H9 (cell line): ENCODE data around the gene KLHDC10. TPM values are rescaled to one million over a fixed set of nuclear protein-coding genes. Genes with fewer than 3 reads are reported as not detected.
"Not testable (repeated sequence)": the region's sequence is repeated elsewhere in the genome, so short reads cannot be mapped to it uniquely, and the experiment has no call there.

ENCODE experiments used
- DNase-seq: peaks from one replicate; pipeline ENCODE4 v3.0.0-alpha.2; 2017
- H2AFZ ChIP-seq: one replicate; pipeline ENCODE4 v1.6.1; 2013; ENCODE audit warnings: mild to moderate bottlenecking, low read length, control low read depth, moderate library complexity
- H2AK5ac ChIP-seq: 2 replicates; pipeline ENCODE4 v1.6.1; 2013; ENCODE audit warnings: low read length, control low read depth, mixed read lengths; ENCODE audit not compliant: insufficient read length
- H2BK120ac ChIP-seq: one replicate; pipeline ENCODE4 v1.6.1; 2013; ENCODE audit warnings: low read depth, mild to moderate bottlenecking, low read length, control low read depth, inconsistent platforms; ENCODE audit not compliant: poor library complexity, severe bottlenecking
- H2BK12ac ChIP-seq: 2 replicates; pipeline ENCODE4 v1.6.1; 2013; ENCODE audit warnings: low read length, control low read depth, mixed read lengths, low read depth; ENCODE audit not compliant: insufficient read length
- H2BK15ac ChIP-seq: 2 replicates; pipeline ENCODE4 v1.6.1; 2013; ENCODE audit warnings: low read depth, low read length, control low read depth
- H2BK20ac ChIP-seq: one replicate; pipeline ENCODE4 v1.6.1; 2013; ENCODE audit warnings: low read depth, mild to moderate bottlenecking, low read length, control low read depth, inconsistent platforms; ENCODE audit not compliant: poor library complexity, severe bottlenecking
- H2BK5ac ChIP-seq: 2 replicates; pipeline ENCODE4 v1.6.1; 2013; ENCODE audit warnings: low read length, control low read depth, mixed read lengths; ENCODE audit not compliant: insufficient read length
- H3K14ac ChIP-seq: 2 replicates; pipeline ENCODE4 v1.6.1; 2013; ENCODE audit warnings: low read length, control low read depth; ENCODE audit not compliant: insufficient read depth
- H3K18ac ChIP-seq: 2 replicates; pipeline ENCODE4 v1.6.1; 2013; ENCODE audit warnings: low read depth, mild to moderate bottlenecking, mixed read lengths, low read length, control low read depth; ENCODE audit not compliant: insufficient read length
- H3K23ac ChIP-seq: 2 replicates; pipeline ENCODE4 v1.6.1; 2013; ENCODE audit warnings: low read length, control low read depth, mixed read lengths, low read depth; ENCODE audit not compliant: insufficient read length
- H3K23me2 ChIP-seq: 2 replicates; pipeline ENCODE4 v1.6.1; 2013; ENCODE audit warnings: low read depth, mild to moderate bottlenecking, mixed read lengths, low read length, control low read depth; ENCODE audit not compliant: insufficient read length, poor library complexity, severe bottlenecking
- H3K27ac ChIP-seq: 2 replicates; pipeline ENCODE4 v1.5.1; 2013; ENCODE audit warnings: low read length, control low read depth, mixed read lengths, low read depth; ENCODE audit not compliant: insufficient read length
- H3K27me3 ChIP-seq: 2 replicates; pipeline ENCODE4 v1.6.1; 2013; ENCODE audit warnings: low read length, control low read depth, inconsistent platforms; ENCODE audit not compliant: insufficient read depth
- H3K4ac ChIP-seq: 2 replicates; pipeline ENCODE4 v1.6.1; 2013; ENCODE audit warnings: low read depth, mild to moderate bottlenecking, control low read depth, inconsistent platforms, low read length, moderate library complexity
- H3K4me1 ChIP-seq: 2 replicates; pipeline ENCODE4 v1.6.1; 2013; ENCODE audit warnings: low read length, control low read depth, inconsistent platforms; ENCODE audit not compliant: insufficient read depth
- H3K4me2 ChIP-seq: 2 replicates; pipeline ENCODE4 v1.6.1; 2013; ENCODE audit warnings: low read length, control low read depth, mixed read lengths; ENCODE audit not compliant: insufficient read length, insufficient read depth
- H3K56ac ChIP-seq: 2 replicates; pipeline ENCODE4 v1.6.1; 2013; ENCODE audit warnings: low read depth, mild to moderate bottlenecking, mixed read lengths, low read length, control low read depth; ENCODE audit not compliant: insufficient read length
- H3K79me1 ChIP-seq: 2 replicates; pipeline ENCODE4 v1.6.1; 2013; ENCODE audit warnings: low read depth, mild to moderate bottlenecking, moderate library complexity, low read length, control low read depth, inconsistent platforms; ENCODE audit not compliant: insufficient read depth, poor library complexity, severe bottlenecking
- H3K79me2 ChIP-seq: 2 replicates; pipeline ENCODE4 v1.6.1; 2013; ENCODE audit warnings: low read length, control low read depth, inconsistent platforms; ENCODE audit not compliant: insufficient read depth
- H3K9ac ChIP-seq: 2 replicates; pipeline ENCODE4 v1.6.1; 2013; ENCODE audit warnings: low read length, control low read depth, mixed read lengths; ENCODE audit not compliant: insufficient read length; ENCODE audit errors: extremely low read depth
- H3K9me3 ChIP-seq: one replicate; pipeline ENCODE4 v1.6.1; 2013; ENCODE audit warnings: low read depth, low read length, inconsistent platforms; ENCODE audit not compliant: control insufficient read depth
- H3T11ph ChIP-seq: one replicate; pipeline ENCODE4 v1.6.1; 2013; ENCODE audit warnings: mild to moderate bottlenecking, low read length, control low read depth, inconsistent platforms
- H4K20me1 ChIP-seq: one replicate; pipeline ENCODE4 v1.6.1; 2013; ENCODE audit not compliant: control insufficient read depth, insufficient read length, insufficient read depth
- H4K5ac ChIP-seq: 2 replicates; pipeline ENCODE4 v1.6.1; 2013; ENCODE audit warnings: low read depth, mild to moderate bottlenecking, mixed read lengths, low read length, control low read depth; ENCODE audit not compliant: insufficient read length
- H4K8ac ChIP-seq: replicated peaks from 2 replicates; pipeline ENCODE4 v1.6.1; 2013; ENCODE audit warnings: low read length, control low read depth, mixed read lengths, low read depth; ENCODE audit not compliant: insufficient read length
- H4K91ac ChIP-seq: 2 replicates; pipeline ENCODE4 v1.6.1; 2013; ENCODE audit warnings: low read depth, mild to moderate bottlenecking, moderate library complexity, mixed read lengths, low read length, control low read depth; ENCODE audit not compliant: insufficient read length
- H3K27ac Mint-ChIP-seq, 3 experiments: 2 replicates in 2 of 3; 3 replicates in 1 of 3; pipeline ENCODE4 v1.8.0; 2020 to 2021; ENCODE audit warnings: mixed read lengths in 3 of 3, mild to moderate bottlenecking in 1 of 3, moderate library complexity in 1 of 3
- H3K27me3 Mint-ChIP-seq: 2 replicates; pipeline ENCODE4 v1.8.0; 2021; ENCODE audit warnings: low read depth, mild to moderate bottlenecking, moderate library complexity, mixed read lengths
- H3K36me3 Mint-ChIP-seq, 3 experiments: 2 replicates in 2 of 3; 3 replicates in 1 of 3; pipeline ENCODE4 v1.8.0; 2020 to 2021; ENCODE audit warnings: low read depth in 3 of 3, mixed read lengths in 3 of 3; ENCODE audit not compliant: insufficient read depth in 1 of 3
- H3K4me1 Mint-ChIP-seq, 2 experiments: 2 replicates each; pipeline ENCODE4 v1.8.0; 2020; ENCODE audit warnings: mixed read lengths in 2 of 2
- H3K4me3 Mint-ChIP-seq, 2 experiments: 2 replicates in 1 of 2; 3 replicates in 1 of 2; pipeline ENCODE4 v1.8.0; 2020 to 2021; ENCODE audit warnings: mild to moderate bottlenecking in 2 of 2, mixed read lengths in 2 of 2, moderate library complexity in 1 of 2
- H3K9me3 Mint-ChIP-seq, 2 experiments: 2 replicates in 1 of 2; 3 replicates in 1 of 2; pipeline ENCODE4 v1.8.0; 2020; ENCODE audit warnings: mild to moderate bottlenecking in 2 of 2, mixed read lengths in 2 of 2, moderate library complexity in 1 of 2
- WGBS: extraction: QIAGEN DNeasy Blood & Tissue Kit; methylation state at CpG from one replicate; pipeline ENCODE4 v1.1.7; 2013; ENCODE audit warnings: missing lambda C conversion rate, low lambda C conversion rate, mixed read lengths; ENCODE audit not compliant: insufficient read length; ENCODE audit errors: extremely low coverage; 5-methylcytosine and 5-hydroxymethylcytosine counted together
- total RNA-seq: library from RNA; stranded (reverse); gene quantifications from 2 replicates; pipeline ENCODE4 v1.2.1, GENCODE V29; 2021
- TF ChIP-seq, protein P1 (sequence below): fragments of 200-600 bp; sonication (generic); conservative IDR thresholded peaks from 3 replicates; pipeline ENCODE4 v1.8.0; 2021; ENCODE audit warnings: antibody characterized with exemption, mild to moderate bottlenecking

Gene KLHDC10
- total RNA-seq, 1 experiment from 2014 or later, result 17.3 TPM

DNA sequence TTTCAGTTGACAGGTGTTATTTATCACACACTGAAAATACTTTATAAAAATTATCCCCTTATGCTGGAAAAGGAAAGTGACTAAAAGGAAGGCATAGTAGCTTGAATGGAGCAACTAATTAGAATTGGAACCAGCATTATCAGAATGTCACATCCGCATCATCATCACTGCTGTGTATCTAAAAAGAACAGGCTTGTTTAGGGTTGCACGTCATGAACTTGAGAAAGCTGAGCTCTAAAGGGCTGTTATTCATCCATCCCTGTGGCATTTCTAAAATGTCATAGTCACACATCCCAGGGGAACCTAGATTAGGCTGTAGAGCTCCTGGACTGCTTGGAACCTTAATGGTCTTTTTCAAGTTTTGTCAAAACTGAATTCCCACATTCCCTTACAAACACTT, 54.4 kb downstream of the KLHDC10 start:
- Histone ChIP-seq H3K18ac (no peak overlapping the region), H2BK15ac (no peak overlapping the region), H3K4ac (no peak overlapping the region), H3T11ph (no peak overlapping the region), H2BK12ac (no peak overlapping the region), H3K27ac (no peak overlapping the region), H2BK120ac (no peak overlapping the region), H3K9ac (no peak overlapping the region), H3K4me1 (no peaks in the 10 kb centered on the region), H3K79me2 (no peaks in the 10 kb centered on the region), H3K23ac (no peak overlapping the region), H4K5ac (no peak overlapping the region), H3K79me1 (no peaks in the 10 kb centered on the region), H2AK5ac (no peak overlapping the region), H4K20me1 (no peaks in the 10 kb centered on the region), H3K9me3 (no peaks in the 10 kb centered on the region), H3K56ac (no peak overlapping the region), H3K14ac (no peak overlapping the region), H3K4me2 (no peak overlapping the region), H4K91ac (no peak overlapping the region), H3K23me2 (no peaks in the 10 kb centered on the region), H2BK20ac (no peak overlapping the region), H3K27me3 (no peaks in the 10 kb centered on the region), H2AFZ (no peak overlapping the region), H2BK5ac (no peak overlapping the region), H4K8ac (no peak overlapping the region)
- Mint-ChIP-seq H3K27ac (no peak overlapping the region), H3K27me3 (no peaks in the 10 kb centered on the region), H3K4me1 (no peaks in the 10 kb centered on the region), H3K36me3 (peaks cover 6 to 42% (median 42%) of the 10 kb centered on the region in 3 experiments; a peak in 6 of 7 replicates), H3K4me3 (no peak overlapping the region), H3K9me3 (no peaks in the 10 kb centered on the region)
- DNase-seq, result no peak
- WGBS, result no CpG with 5 or more reads among the region's 2 CpGs
- TF ChIP-seq, protein P1, sequence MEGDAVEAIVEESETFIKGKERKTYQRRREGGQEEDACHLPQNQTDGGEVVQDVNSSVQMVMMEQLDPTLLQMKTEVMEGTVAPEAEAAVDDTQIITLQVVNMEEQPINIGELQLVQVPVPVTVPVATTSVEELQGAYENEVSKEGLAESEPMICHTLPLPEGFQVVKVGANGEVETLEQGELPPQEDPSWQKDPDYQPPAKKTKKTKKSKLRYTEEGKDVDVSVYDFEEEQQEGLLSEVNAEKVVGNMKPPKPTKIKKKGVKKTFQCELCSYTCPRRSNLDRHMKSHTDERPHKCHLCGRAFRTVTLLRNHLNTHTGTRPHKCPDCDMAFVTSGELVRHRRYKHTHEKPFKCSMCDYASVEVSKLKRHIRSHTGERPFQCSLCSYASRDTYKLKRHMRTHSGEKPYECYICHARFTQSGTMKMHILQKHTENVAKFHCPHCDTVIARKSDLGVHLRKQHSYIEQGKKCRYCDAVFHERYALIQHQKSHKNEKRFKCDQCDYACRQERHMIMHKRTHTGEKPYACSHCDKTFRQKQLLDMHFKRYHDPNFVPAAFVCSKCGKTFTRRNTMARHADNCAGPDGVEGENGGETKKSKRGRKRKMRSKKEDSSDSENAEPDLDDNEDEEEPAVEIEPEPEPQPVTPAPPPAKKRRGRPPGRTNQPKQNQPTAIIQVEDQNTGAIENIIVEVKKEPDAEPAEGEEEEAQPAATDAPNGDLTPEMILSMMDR, result no peak

DNA sequence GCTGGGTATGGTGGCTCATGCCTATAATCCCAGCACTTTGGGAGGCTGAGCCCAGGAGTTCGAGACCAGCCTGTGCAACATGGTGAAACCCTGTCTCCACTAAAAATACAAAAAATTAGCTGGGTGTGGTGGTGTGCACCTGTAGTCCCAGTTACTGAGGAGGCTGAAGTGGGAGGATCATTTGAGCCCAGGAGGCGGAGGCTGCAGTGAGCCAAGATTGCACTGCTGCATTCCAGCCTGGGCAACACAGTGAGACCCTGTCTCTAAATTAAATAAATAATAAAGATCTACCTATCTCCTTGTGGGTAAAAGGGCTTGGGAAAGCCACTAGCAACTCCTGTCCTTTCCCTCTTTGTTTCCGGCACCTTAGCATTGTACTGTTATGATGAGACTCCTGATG, 56.5 kb downstream of the KLHDC10 start:
- H3K18ac ChIP-seq, H3K9me3 ChIP-seq, H3K9ac ChIP-seq, DNase-seq, H3T11ph ChIP-seq, H3K27ac ChIP-seq, H3K4me1 Mint-ChIP-seq, H3K27me3 Mint-ChIP-seq, H2BK15ac ChIP-seq, H2BK12ac ChIP-seq, H3K79me1 ChIP-seq, H3K79me2 ChIP-seq, H2BK5ac ChIP-seq, H2BK120ac ChIP-seq, H2AFZ ChIP-seq, H3K56ac ChIP-seq, H3K23ac ChIP-seq, H3K9me3 Mint-ChIP-seq, H2BK20ac ChIP-seq, H3K4me1 ChIP-seq, H3K23me2 ChIP-seq, H4K91ac ChIP-seq, H4K8ac ChIP-seq, H3K4ac ChIP-seq, H4K20me1 ChIP-seq, H3K14ac ChIP-seq, H2AK5ac ChIP-seq, H3K4me3 Mint-ChIP-seq, H3K4me2 ChIP-seq, H4K5ac ChIP-seq, H3K27me3 ChIP-seq: not testable (repeated sequence)
- Mint-ChIP-seq H3K36me3 (peaks cover 11 to 54% (median 51%) of the 10 kb centered on the region in 3 experiments; a peak in 6 of 7 replicates), H3K27ac (peak overlapping the region in 1 of 3 experiments; percentile 18; a peak in 1 of 7 replicates)
- no CpG with 5 or more reads among the region's 3 CpGs for WGBS
